GM04504 (cell line): ENCODE measurements around the gene ABCC1.
"Not testable (repeated sequence)": the region's sequence is repeated elsewhere in the genome, so short reads cannot be mapped to it uniquely, and the experiment has no call there.

Source experiments
- DNase-seq: peaks from one replicate; pipeline ENCODE4 v3.0.0-alpha.2; 2012; ENCODE audit warnings: low read depth

ABCC1 gene

GRCh38 chr16:16141141-16141540 lies 191.7 kb downstream of the ABCC1 start:
- DNase-seq = no peak

GRCh38 chr16:16141784-16142396 lies 192.5 kb downstream of the ABCC1 start:
- DNase-seq = no peak

GRCh38 chr16:16143038-16143763 lies 193.8 kb downstream of the ABCC1 start:
- no peak for DNase-seq

GRCh38 chr16:16143931-16144330 lies 194.5 kb downstream of the ABCC1 start:
- DNase-seq = no peak

- no peak for DNase-seq
Observed at GRCh38 chr16:16144416-16144815, 195.0 kb downstream of the ABCC1 start.

GRCh38 chr16:16145286-16145685 lies 195.9 kb downstream of the ABCC1 start:
- DNase-seq = no peak

GRCh38 chr16:16146380-16147315 lies 197.2 kb downstream of the ABCC1 start:
- no peak for DNase-seq

- DNase-seq = no peak
Observed at GRCh38 chr16:16147316-16147999, 198.0 kb downstream of the ABCC1 start.

GRCh38 chr16:16148000-16148599 lies 198.7 kb downstream of the ABCC1 start:
- DNase-seq = not testable (repeated sequence)

GRCh38 chr16:16148755-16149154 lies 199.3 kb downstream of the ABCC1 start:
- no peak for DNase-seq

GRCh38 chr16:16149710-16150116 lies 200.3 kb downstream of the ABCC1 start:
- DNase-seq = no peak

- peak; percentile 9 for DNase-seq
Observed at GRCh38 chr16:16150117-16150877, 200.9 kb downstream of the ABCC1 start.

- no peak for DNase-seq
Observed at GRCh38 chr16:16150878-16151152, 201.4 kb downstream of the ABCC1 start.

GRCh38 chr16:16151315-16151714 lies 201.9 kb downstream of the ABCC1 start:
- DNase-seq = no peak

- DNase-seq = not testable (repeated sequence)
Observed at GRCh38 chr16:16153000-16153399, 203.6 kb downstream of the ABCC1 start.

- no peak for DNase-seq
Observed at GRCh38 chr16:16154281-16154951, 205.0 kb downstream of the ABCC1 start.

- DNase-seq = no peak
Observed at GRCh38 chr16:16155234-16155633, 205.8 kb downstream of the ABCC1 start.

GRCh38 chr16:16157166-16157565 lies 207.8 kb downstream of the ABCC1 start:
- no peak for DNase-seq

GRCh38 chr16:16158082-16158658 lies 208.8 kb downstream of the ABCC1 start:
- DNase-seq = no peak

GRCh38 chr16:16158741-16159374 lies 209.4 kb downstream of the ABCC1 start:
- no peak for DNase-seq
